ENCODE results near the gene PUDP.

PUDP gene

GRCh38 chrX:7146703-7147412 lies 1.1 kb downstream of the PUDP start:
- peak; percentile 2 for DNase-seq (ENCODE audit: low spot score)

DNA sequence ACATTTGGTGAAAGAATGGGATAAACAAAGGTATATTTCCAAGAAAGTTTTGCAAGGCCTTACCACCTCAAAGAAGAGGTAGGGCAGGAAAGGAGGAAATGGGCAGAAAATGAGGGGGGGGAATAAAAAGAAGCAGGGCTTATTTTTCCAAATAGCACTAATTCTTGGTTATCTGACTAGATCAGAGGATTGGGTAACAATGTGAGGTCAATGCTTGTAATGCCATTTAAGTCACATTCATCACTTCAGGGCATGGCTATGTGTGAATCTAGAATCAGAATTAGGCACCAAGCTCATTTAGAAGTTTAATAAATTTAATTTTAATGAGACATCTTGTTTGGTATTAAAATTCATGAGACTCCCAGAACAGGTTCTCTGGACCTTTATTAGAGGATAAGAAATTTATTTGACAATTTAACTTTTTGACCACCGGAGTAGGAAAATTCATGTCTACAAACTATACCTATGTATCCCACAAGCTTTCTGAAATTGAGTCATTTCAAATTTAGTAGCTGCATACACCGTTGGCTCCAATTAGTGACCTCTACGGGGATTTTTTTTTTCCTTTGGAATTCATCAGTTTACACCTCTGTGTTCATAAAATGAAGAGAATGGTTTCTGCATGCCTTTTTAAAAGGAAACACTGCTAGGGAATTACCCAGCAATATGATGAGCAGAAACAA lies 1.8 kb downstream of the PUDP start:
- no peak for DNase-seq (ENCODE audit: low spot score)

- DNase-seq (ENCODE audit: low spot score), result no peak
These were observed 2.5 kb downstream of the PUDP start for GRCh38 chrX:7145454-7145853.

GRCh38 chrX:7143941-7144525 lies 3.9 kb downstream of the PUDP start:
- DNase-seq (ENCODE audit: low spot score), result no peak

GRCh38 chrX:7143076-7143475 lies 4.9 kb downstream of the PUDP start:
- DNase-seq (ENCODE audit: low spot score), result no peak

GRCh38 chrX:7139202-7140081 lies 8.5 kb downstream of the PUDP start:
- no peak for DNase-seq (ENCODE audit: low spot score)

- no peak for DNase-seq (ENCODE audit: low spot score)
These were observed 13.0 kb downstream of the PUDP start for GRCh38 chrX:7134981-7135380.

GRCh38 chrX:7133050-7133440 lies 14.9 kb downstream of the PUDP start:
- no peak for DNase-seq (ENCODE audit: low spot score)

DNA sequence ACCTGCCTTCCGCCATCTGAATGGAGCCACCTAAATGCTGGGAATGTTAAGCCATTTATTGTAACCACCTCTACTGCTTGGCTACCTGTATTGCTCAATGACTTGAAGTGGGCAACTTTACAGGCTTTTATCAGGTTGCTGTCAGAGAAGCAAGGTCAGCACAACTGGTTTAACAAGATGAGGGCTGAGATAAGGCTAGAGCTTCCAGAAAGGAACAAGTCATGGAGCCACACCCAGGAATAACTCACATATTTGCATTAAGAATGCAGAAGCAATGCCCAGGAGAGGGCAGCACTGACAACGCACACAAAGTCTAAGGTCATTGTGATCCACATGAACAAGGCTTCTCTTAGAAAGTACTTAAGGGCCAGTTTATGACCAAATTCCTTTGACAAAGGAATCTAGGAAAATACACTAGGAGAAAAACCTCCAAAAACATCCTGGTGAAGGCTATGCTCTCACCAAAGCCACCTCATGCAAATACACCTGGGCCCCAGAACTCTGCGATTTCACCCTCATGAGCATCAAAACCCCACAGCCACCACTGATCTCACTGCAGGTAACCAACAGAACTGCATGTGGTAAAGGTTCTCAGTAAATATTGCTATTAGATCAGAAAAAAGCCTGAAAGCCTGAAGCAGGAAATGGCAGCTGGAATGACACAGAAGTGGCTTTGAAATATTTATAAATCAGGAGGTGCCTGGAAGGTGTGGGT lies 15.5 kb downstream of the PUDP start:
- DNase-seq (ENCODE audit: low spot score), result peak; percentile 36

- DNase-seq (ENCODE audit: low spot score), result no peak
These were observed 16.3 kb downstream of the PUDP start for GRCh38 chrX:7131621-7132020.

GRCh38 chrX:7127056-7127455 lies 20.9 kb downstream of the PUDP start:
- DNase-seq (ENCODE audit: low spot score), result no peak

GRCh38 chrX:7120878-7121219 lies 27.1 kb downstream of the PUDP start:
- no peak for DNase-seq (ENCODE audit: low spot score)

DNA sequence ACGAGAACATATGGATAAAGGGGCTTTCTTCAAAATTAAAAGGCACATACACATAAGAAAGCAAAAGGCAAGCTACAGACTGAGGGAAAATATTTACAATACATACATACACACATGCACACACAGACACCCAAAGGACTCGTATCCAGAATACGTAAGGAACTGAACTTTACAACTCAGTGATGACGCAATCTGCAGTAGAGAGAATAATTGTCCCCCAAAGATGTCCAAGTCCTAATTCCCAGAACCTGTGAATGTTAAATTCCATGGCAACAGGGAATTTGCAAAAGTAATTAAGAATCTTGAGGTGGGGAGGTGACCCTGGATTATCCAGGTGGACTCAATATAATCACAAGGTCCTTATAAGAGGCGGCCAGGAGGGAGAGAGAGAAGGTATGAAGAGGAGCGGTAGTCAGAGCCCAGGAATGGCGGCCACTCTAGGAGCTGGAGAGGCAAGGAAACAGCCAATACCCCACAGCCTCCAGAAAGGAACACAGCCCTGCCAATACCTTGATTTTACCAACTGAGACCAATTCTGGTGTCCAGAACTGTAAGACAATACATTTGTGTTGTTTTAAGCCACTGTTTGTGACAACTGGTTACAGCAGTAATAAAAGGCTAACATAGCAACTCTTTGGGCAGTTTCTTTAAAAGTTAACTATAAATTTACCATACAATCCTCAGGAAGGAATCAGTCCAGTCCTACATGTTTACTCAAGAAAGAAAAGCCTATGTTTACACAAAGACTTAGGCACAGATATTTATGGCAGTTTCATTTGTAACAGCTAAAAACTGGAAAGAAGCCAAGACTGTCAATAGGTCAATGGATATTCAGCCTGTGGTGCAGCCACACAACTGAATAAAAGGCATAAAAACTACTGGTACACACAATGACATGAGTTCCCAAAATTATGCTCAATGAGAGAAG lies 27.7 kb downstream of the PUDP start:
- no peak for DNase-seq (ENCODE audit: low spot score)

- DNase-seq (ENCODE audit: low spot score), result no peak
These were observed 30.4 kb downstream of the PUDP start for GRCh38 chrX:7117587-7117986.

DNA sequence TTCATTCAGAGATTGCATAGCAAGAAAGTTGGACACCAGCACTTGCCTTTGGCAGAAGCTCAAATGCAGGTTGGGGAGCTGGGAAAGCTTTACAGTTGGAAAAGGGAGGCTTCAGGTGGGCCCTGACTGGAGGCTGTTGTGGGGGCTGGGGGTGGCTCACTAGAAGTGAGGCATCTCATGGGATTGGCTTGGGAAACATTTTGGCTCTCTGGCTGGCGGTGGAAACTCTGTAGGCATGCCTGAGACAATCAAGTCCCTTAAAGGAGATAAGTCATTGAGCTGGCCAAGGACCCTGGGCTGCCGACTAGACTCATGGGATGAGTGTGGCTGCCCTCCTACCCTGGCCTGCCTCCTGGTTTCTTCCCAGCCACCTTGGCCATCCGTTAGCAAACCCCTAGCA lies 31.9 kb downstream of the PUDP start:
- DNase-seq (ENCODE audit: low spot score), result no peak

DNA sequence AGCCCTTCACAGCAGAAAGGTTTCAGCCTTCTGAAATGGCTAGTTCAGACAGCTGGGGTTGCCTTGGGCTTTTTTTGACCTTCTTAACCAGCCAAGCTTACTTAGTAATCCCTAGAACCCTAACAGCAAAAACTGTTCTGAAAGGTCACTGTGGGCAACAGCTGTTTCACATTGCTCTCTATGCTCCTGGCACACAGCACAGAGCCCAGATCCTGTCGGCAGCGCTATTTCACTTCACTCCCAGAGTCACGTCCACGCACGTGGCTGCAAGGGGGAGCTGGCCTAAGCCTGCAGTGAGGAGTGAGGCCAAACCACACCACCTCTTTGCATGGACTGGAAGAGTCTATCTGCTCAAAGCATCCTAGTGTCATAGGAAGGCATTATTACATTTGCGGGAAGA lies 32.4 kb downstream of the PUDP start:
- DNase-seq (ENCODE audit: low spot score), result no peak

GRCh38 chrX:7112071-7112470 lies 35.9 kb downstream of the PUDP start:
- no peak for DNase-seq (ENCODE audit: low spot score)

DNA sequence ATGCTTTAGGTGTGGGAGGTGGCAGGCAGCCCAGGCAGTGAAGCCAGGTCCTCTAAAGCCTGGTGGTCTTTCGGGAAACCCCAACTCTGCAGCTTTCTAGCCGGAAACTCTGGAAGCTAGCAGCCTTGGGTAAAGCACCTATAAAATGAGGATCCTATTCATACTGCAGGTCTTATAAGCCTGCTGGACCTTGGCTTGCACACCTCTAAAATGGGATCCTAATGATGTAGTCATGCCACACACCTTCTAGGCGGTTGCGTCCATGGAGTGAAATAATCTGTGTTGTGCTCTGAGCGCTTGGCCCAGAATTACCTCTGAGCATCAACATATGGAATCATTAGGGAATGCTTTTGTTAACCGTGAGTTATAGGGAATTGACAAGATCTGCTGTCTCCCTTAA lies 36.4 kb downstream of the PUDP start:
- no peak for DNase-seq (ENCODE audit: low spot score)

GRCh38 chrX:7110821-7111276 lies 37.1 kb downstream of the PUDP start:
- no peak for DNase-seq (ENCODE audit: low spot score)

DNA sequence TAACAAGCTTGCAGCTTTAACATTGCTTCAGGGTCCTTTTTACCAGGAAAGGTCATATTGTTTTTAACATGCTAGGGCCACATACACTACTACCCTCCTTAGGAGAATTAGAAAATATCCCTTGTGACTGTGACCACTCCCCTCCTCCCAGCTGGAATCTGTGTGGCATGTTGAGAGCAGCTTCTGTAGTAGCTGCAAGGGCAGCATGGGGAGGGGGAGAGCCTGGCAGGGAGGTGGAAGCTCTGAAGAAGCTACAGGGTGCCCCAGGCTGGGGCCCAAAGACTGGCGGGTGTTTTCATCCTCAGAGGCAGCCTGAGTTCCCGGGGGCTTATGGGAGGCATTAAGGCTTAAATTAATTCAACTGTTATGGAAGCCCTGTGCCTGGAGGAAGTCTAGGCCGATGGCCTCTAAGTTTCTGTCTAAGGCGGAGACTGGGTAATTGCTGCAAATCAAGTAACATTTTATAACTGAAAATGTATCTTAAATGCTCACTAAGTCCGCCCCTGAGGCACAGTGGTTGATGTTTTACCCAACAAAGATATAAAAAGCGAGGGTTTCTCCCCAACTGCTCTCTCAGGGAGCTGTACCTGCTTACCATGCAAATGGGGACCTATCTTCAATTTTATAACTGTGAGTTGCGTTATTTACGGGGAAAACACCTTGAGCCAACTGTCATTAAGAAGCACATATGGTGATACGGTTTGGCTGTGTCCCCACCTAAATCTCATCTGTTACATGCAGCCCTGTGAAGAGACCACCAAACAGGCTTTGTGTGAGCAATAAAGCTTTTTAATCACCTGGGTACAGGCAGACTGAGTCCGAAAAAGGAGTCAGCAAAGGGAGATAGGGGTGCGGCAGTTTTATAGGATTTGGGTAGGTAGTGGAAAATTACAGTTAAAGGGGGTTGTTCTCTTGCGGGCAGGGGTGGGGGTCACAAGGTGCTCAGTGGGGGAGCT lies 37.8 kb downstream of the PUDP start:
- no peak for DNase-seq (ENCODE audit: low spot score)
